GM23338 (cell line): ENCODE measurements around the gene ELANE. TPM values are rescaled to one million over a fixed set of nuclear protein-coding genes. Genes with fewer than 3 reads are reported as not detected.
A peak's percentile ranks its signal among the peaks of the same experiment; 100 is the strongest.

Experiments
- ATAC-seq: fragments of 200-7000 bp; cut with Tn5 transposase; 3 replicates; pipeline ENCODE4 v1.9.1; 2020
- DNase-seq: peaks from one replicate; pipeline ENCODE4 v3.0.0-alpha.2; 2015; ENCODE audit warnings: low spot score
- H2AFZ ChIP-seq: fragments of 200-600 bp; sonication (generic); 2 replicates; pipeline ENCODE4 v1.8.0; 2016; ENCODE audit warnings: antibody characterized with exemption, mild to moderate bottlenecking, moderate library complexity
- H3F3A ChIP-seq: fragments of 200-600 bp; sonication (generic); replicated peaks from 2 replicates; pipeline ENCODE4 v1.8.0; 2017; ENCODE audit warnings: antibody characterized with exemption, mixed run types, low read depth
- H3K27ac ChIP-seq: fragments of 200-600 bp; sonication (generic); 2 replicates; pipeline ENCODE4 v1.6.1; 2016; ENCODE audit warnings: low read depth
- H3K27me3 ChIP-seq: fragments of 200-600 bp; sonication (generic); 2 replicates; pipeline ENCODE4 v1.8.0; 2016; ENCODE audit warnings: mild to moderate bottlenecking, mixed run types, moderate library complexity; ENCODE audit not compliant: insufficient read depth
- H3K36me3 ChIP-seq: fragments of 200-600 bp; sonication (generic); 2 replicates; pipeline ENCODE4 v1.8.0; 2016; ENCODE audit warnings: mild to moderate bottlenecking; ENCODE audit not compliant: insufficient read depth
- H3K4me1 ChIP-seq: fragments of 200-600 bp; sonication (generic); 2 replicates; pipeline ENCODE4 v1.8.0; 2016; ENCODE audit warnings: mild to moderate bottlenecking, moderate library complexity; ENCODE audit not compliant: insufficient read depth
- H3K4me2 ChIP-seq: fragments of 200-600 bp; sonication (generic); 2 replicates; pipeline ENCODE4 v1.7.1; 2017; ENCODE audit warnings: mixed run types
- H3K4me3 ChIP-seq: fragments of 200-600 bp; sonication (generic); 2 replicates; pipeline ENCODE4 v1.6.1; 2016; ENCODE audit warnings: mixed run types
- H3K79me2 ChIP-seq: fragments of 200-600 bp; sonication (generic); replicated peaks from 2 replicates; pipeline ENCODE4 v1.8.0; 2017; ENCODE audit warnings: mild to moderate bottlenecking; ENCODE audit not compliant: insufficient read depth
- H3K9me2 ChIP-seq: fragments of 200-600 bp; sonication (generic); 2 replicates; pipeline ENCODE4 v1.8.0; 2017; ENCODE audit not compliant: insufficient read depth
- H4K20me1 ChIP-seq: fragments of 200-600 bp; sonication (generic); replicated peaks from 2 replicates; pipeline ENCODE4 v1.8.0; 2017; ENCODE audit warnings: mild to moderate bottlenecking; ENCODE audit not compliant: insufficient read depth
- H3K27ac Mint-ChIP-seq: 2 replicates; pipeline ENCODE4 v1.8.0; 2020; ENCODE audit warnings: inconsistent platforms, mild to moderate bottlenecking, moderate library complexity, mixed read lengths
- H3K27me3 Mint-ChIP-seq: 3 replicates; pipeline ENCODE4 v1.8.0; 2022; ENCODE audit warnings: low read depth, mild to moderate bottlenecking, moderate library complexity, mixed read lengths, inconsistent platforms; ENCODE audit not compliant: insufficient read depth, poor library complexity
- H3K36me3 Mint-ChIP-seq: 3 replicates; pipeline ENCODE4 v1.8.0; 2021; ENCODE audit warnings: low read depth, mild to moderate bottlenecking, inconsistent platforms, moderate library complexity, mixed read lengths
- H3K4me1 Mint-ChIP-seq: 3 replicates; pipeline ENCODE4 v1.8.0; 2020; ENCODE audit warnings: mild to moderate bottlenecking, inconsistent platforms, mixed read lengths
- H3K4me3 Mint-ChIP-seq: 3 replicates; pipeline ENCODE4 v1.8.0; 2021; ENCODE audit warnings: moderate library complexity, mild to moderate bottlenecking, inconsistent platforms, mixed read lengths
- H3K9me3 Mint-ChIP-seq: 3 replicates; pipeline ENCODE4 v1.8.0; 2020; ENCODE audit warnings: moderate library complexity, mild to moderate bottlenecking, inconsistent platforms, mixed read lengths
- CTCF ChIP-seq, 2 experiments: fragments of 200-600 bp in 1 of 2; sonication (generic) in 1 of 2; conservative IDR thresholded peaks; 2 replicates each; pipeline versions ENCODE4 v1.5.1 to v1.6.1; 2016 to 2017; ENCODE audit warnings: antibody characterized with exemption in 2 of 2, low read depth in 2 of 2, mild to moderate bottlenecking in 2 of 2, moderate library complexity in 1 of 2
- ETS1 ChIP-seq: IDR thresholded peaks from 2 replicates; pipeline ENCODE4 v1.6.1; 2016; ENCODE audit warnings: antibody characterized with exemption
- EZH2 ChIP-seq: fragments of 200-600 bp; sonication (generic); IDR thresholded peaks from one replicate; pipeline ENCODE4 v1.8.0; 2017; ENCODE audit warnings: antibody characterized with exemption, mild to moderate bottlenecking, low read depth; ENCODE audit not compliant: unreplicated experiment
- JUNB ChIP-seq: IDR thresholded peaks from one replicate; pipeline ENCODE4 v1.6.1; 2016; ENCODE audit warnings: antibody characterized with exemption; ENCODE audit not compliant: unreplicated experiment
- NANOG ChIP-seq: IDR thresholded peaks from 2 replicates; pipeline ENCODE4 v1.6.1; 2016; ENCODE audit warnings: antibody characterized with exemption, borderline replicate concordance
- REST ChIP-seq: IDR thresholded peaks from one replicate; pipeline ENCODE4 v1.6.1; 2018; ENCODE audit warnings: antibody characterized with exemption; ENCODE audit not compliant: unreplicated experiment
- STAT1 ChIP-seq: IDR thresholded peaks from one replicate; pipeline ENCODE4 v1.6.1; 2016; ENCODE audit warnings: antibody characterized with exemption; ENCODE audit not compliant: unreplicated experiment
- ZNF331 ChIP-seq: fragments of 250-450 bp; sonication (Bioruptor Pico); IDR thresholded peaks from 2 replicates; pipeline ENCODE4 v1.5.0; 2020; ENCODE audit warnings: low read depth, mild to moderate bottlenecking, moderate library complexity
- polyA plus RNA-seq: library from polyadenylated mRNA; unstranded; fragments of >200 nt; fragmentation: Nextera tagmentation; extraction: Ambion mirVana; gene quantifications from 2 replicates; pipeline ENCODE4 v1.2.1, GENCODE V29; 2016
- total RNA-seq: library from RNA; depleted of rRNA; stranded (reverse); fragments of >200 nt; shearing (Covaris generic); gene quantifications from 2 replicates; pipeline ENCODE4 v1.2.3, GENCODE V29; 2014

Gene ELANE
- total and polyA plus RNA-seq, 2 experiments from 2014 or later = not detected

- Mint-ChIP-seq H3K36me3 (peaks cover 7% of the 10 kb centered on the region), H3K27me3 (peaks cover 27% of the 10 kb centered on the region), H3K27ac (no peak overlapping the region), H3K4me1 (peaks cover 5% of the 10 kb centered on the region), H3K4me3 (no peak overlapping the region), H3K9me3 (no peaks in the 10 kb centered on the region; the same call in 2 of the 3 replicates)
- Histone ChIP-seq H3F3A (peaks cover 20% of the 10 kb centered on the region), H3K79me2 (no peaks in the 10 kb centered on the region), H3K27me3 (peaks cover 28% of the 10 kb centered on the region), H2AFZ (no peak overlapping the region), H3K9me2 (no peaks in the 10 kb centered on the region), H3K4me2 (peak overlapping the region; percentile 79), H3K4me1 (no peaks in the 10 kb centered on the region), H3K27ac (no peak overlapping the region), H3K4me3 (peak overlapping the region; percentile 56), H4K20me1 (peaks cover 9% of the 10 kb centered on the region; the same call in 1 of the 2 replicates), H3K36me3 (no peaks in the 10 kb centered on the region)
- no peak for TF ChIP-seq NANOG
- TF ChIP-seq REST = no peak
- no peak for TF ChIP-seq JUNB
- DNase-seq (no peak), ATAC-seq (no peak)
Observed at GRCh38 chr19:863315-863620, 11.2 kb downstream of the ELANE start.

GRCh38 chr19:866769-867300 is 14.7 kb downstream of the ELANE start:
- no peak for ATAC-seq
- Mint-ChIP-seq H3K9me3 (peaks cover 5% of the 10 kb centered on the region), H3K36me3 (peaks cover 23% of the 10 kb centered on the region), H3K4me1 (peaks cover 5% of the 10 kb centered on the region), H3K4me3 (no peak overlapping the region), H3K27ac (no peak overlapping the region), H3K27me3 (peaks cover 26% of the 10 kb centered on the region)
- Histone ChIP-seq H3K27me3 (peaks cover 4% of the 10 kb centered on the region; the same call in 1 of the 2 replicates), H3K79me2 (no peaks in the 10 kb centered on the region), H3K9me2 (no peaks in the 10 kb centered on the region), H4K20me1 (peaks cover 9% of the 10 kb centered on the region; the same call in 1 of the 2 replicates), H3K4me2 (no peak overlapping the region), H3K4me3 (no peak overlapping the region), H3F3A (peaks cover 28% of the 10 kb centered on the region), H3K27ac (no peak overlapping the region), H3K36me3 (no peaks in the 10 kb centered on the region), H2AFZ (no peak overlapping the region), H3K4me1 (no peaks in the 10 kb centered on the region)
- DNase-seq = no peak
- TF ChIP-seq ZNF331 (CRISPR knock-in tag) (no peak), EZH2 (no peak), CTCF (conservative IDR thresholded peaks at IDR 0.05; ENCODE audit: low read depth in 2 of 2) (no peak), REST (no peak), NANOG (no peak), JUNB (no peak), STAT1 (no peak), ETS1 (no peak)
